WTC11 (cell line): ENCODE results near the gene GLT8D1. TPM values are rescaled to one million over a fixed set of nuclear protein-coding genes. Genes with fewer than 3 reads are reported as not detected.

Experiments used
- ATAC-seq: fragments of 200-7000 bp; cut with Tn5 transposase; 2 replicates; pipeline ENCODE4 v1.10.0; 2021; ENCODE audit warnings: mild to moderate bottlenecking, moderate library complexity
- CTCF ChIA-PET: fragments of 300-600 bp; sonication (Branson Sonifier 250); formaldehyde crosslinking; loops from one replicate; lab custom pipeline; 2021; ENCODE audit warnings: antibody characterized with exemption; lab: Charles Lee
- POLR2A ChIA-PET: fragments of 350-600 bp; sonication (Branson Sonifier 250); formaldehyde crosslinking; loops from one replicate; lab custom pipeline; 2021; ENCODE audit warnings: antibody characterized with exemption; lab: Charles Lee
- DNase-seq: peaks from one replicate; pipeline ENCODE4 v3.0.0; 2021; ENCODE audit warnings: low spot score
- H3K27ac Mint-ChIP-seq: 2 replicates; pipeline ENCODE4 v1.8.0; 2021; ENCODE audit warnings: mixed read lengths
- H3K27me3 Mint-ChIP-seq: 2 replicates; pipeline ENCODE4 v1.8.0; 2021; ENCODE audit warnings: low read depth, mild to moderate bottlenecking, moderate library complexity, mixed read lengths
- H3K36me3 Mint-ChIP-seq: 2 replicates; pipeline ENCODE4 v1.8.0; 2021; ENCODE audit warnings: mixed read lengths
- H3K4me1 Mint-ChIP-seq: 2 replicates; pipeline ENCODE4 v1.8.0; 2022; ENCODE audit warnings: mixed read lengths
- H3K4me3 Mint-ChIP-seq: 2 replicates; pipeline ENCODE4 v1.8.0; 2021; ENCODE audit warnings: mild to moderate bottlenecking, moderate library complexity, mixed read lengths
- H3K9me3 Mint-ChIP-seq: 2 replicates; pipeline ENCODE4 v1.8.0; 2021; ENCODE audit warnings: mixed read lengths
- AR ChIP-seq: fragments of 250-450 bp; sonication (Bioruptor Pico); IDR thresholded peaks from 2 replicates; pipeline ENCODE4 v1.9.0; 2021; ENCODE audit warnings: mild to moderate bottlenecking
- ARID4B ChIP-seq: sonication (generic); formaldehyde crosslinking; IDR thresholded peaks from 2 replicates; pipeline ENCODE4 v1.8.0; 2023; ENCODE audit warnings: missing genetic modification reagents, mild to moderate bottlenecking, borderline replicate concordance
- FOXP1 ChIP-seq: sonication (generic); formaldehyde crosslinking; IDR thresholded peaks from 2 replicates; pipeline ENCODE4 v1.8.0; 2022; ENCODE audit warnings: missing genetic modification reagents, mild to moderate bottlenecking, moderate library complexity, borderline replicate concordance
- KAT7 ChIP-seq: sonication (generic); formaldehyde crosslinking; IDR thresholded peaks from 2 replicates; pipeline ENCODE4 v1.8.1; 2023; ENCODE audit warnings: missing genetic modification reagents, mild to moderate bottlenecking, borderline replicate concordance
- MAX ChIP-seq: sonication (generic); formaldehyde crosslinking; IDR thresholded peaks from 2 replicates; pipeline ENCODE4 v1.8.0; 2022; ENCODE audit warnings: mild to moderate bottlenecking, missing genetic modification reagents
- MYBL2 ChIP-seq: sonication (generic); formaldehyde crosslinking; IDR thresholded peaks from 2 replicates; pipeline ENCODE4 v1.8.1; 2023; ENCODE audit warnings: mild to moderate bottlenecking, moderate library complexity, missing genetic modification reagents
- NFYB ChIP-seq: sonication (generic); formaldehyde crosslinking; conservative IDR thresholded peaks from 2 replicates; pipeline ENCODE4 v1.8.0; 2022; ENCODE audit warnings: low read depth, missing genetic modification reagents
- NR2C2 ChIP-seq: sonication (generic); formaldehyde crosslinking; IDR thresholded peaks from 2 replicates; pipeline ENCODE4 v1.8.0; 2022; ENCODE audit warnings: mild to moderate bottlenecking, missing genetic modification reagents
- OVOL2 ChIP-seq: fragments of 250-450 bp; sonication (Bioruptor Pico); IDR thresholded peaks from 2 replicates; pipeline ENCODE4 v1.9.0; 2021; ENCODE audit warnings: mild to moderate bottlenecking, borderline replicate concordance
- RELA ChIP-seq: sonication (generic); formaldehyde crosslinking; IDR thresholded peaks from 2 replicates; pipeline ENCODE4 v1.8.1; 2022; ENCODE audit warnings: missing genetic modification reagents, mild to moderate bottlenecking, borderline replicate concordance
- SOX15 ChIP-seq: fragments of 250-450 bp; sonication (Bioruptor Pico); IDR thresholded peaks from 2 replicates; pipeline ENCODE4 v1.9.0; 2021; ENCODE audit warnings: mild to moderate bottlenecking
- SP1 ChIP-seq: sonication (generic); formaldehyde crosslinking; conservative IDR thresholded peaks from 2 replicates; pipeline ENCODE4 v1.8.1; 2022; ENCODE audit warnings: missing genetic modification reagents
- TCF7 ChIP-seq: sonication (generic); formaldehyde crosslinking; IDR thresholded peaks from 2 replicates; pipeline ENCODE4 v1.8.0; 2022; ENCODE audit warnings: mild to moderate bottlenecking, low read depth, missing genetic modification reagents, moderate library complexity
- ZBTB43 ChIP-seq: sonication (generic); formaldehyde crosslinking; IDR thresholded peaks from 2 replicates; pipeline ENCODE4 v1.8.1; 2023; ENCODE audit warnings: mild to moderate bottlenecking, missing genetic modification reagents
- ZNF425 ChIP-seq: fragments of 250-450 bp; sonication (Bioruptor Pico); conservative IDR thresholded peaks from 2 replicates; pipeline ENCODE4 v1.9.0; 2021; ENCODE audit warnings: mild to moderate bottlenecking
- ZNF671 ChIP-seq: fragments of 250-450 bp; sonication (Bioruptor Pico); IDR thresholded peaks from 2 replicates; pipeline ENCODE4 v1.8.0; 2021; ENCODE audit warnings: mild to moderate bottlenecking
- total RNA-seq: library from RNA; stranded (reverse); gene quantifications from 3 replicates; pipeline ENCODE4 v1.2.3, GENCODE V29; 2021
- TF ChIP-seq, protein P1 (sequence below): sonication (generic); formaldehyde crosslinking; IDR thresholded peaks from 2 replicates; pipeline ENCODE4 v1.8.1; 2022; ENCODE audit warnings: missing genetic modification reagents, borderline replicate concordance

The GLT8D1 gene
- total RNA-seq, 1 experiment from 2014 or later, result 41.2 TPM

DNA sequence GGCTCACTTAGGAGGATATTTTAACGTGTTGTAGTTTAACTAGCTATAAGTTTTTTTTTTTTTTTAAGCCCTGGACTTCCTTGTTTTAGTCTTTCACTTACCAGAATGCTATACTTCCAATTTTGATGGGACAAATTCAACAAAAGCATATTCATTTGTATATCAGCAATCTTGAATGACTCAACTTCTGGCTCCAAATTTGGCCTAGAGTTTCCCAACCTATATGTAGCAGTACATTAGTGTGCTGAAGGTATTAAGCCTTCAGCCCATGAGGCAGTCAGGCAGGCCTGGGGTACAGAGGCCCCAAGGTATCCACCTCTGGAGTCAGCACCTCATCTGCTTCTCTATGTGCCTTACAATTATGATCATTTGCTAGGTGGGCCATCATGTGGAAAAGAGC lies 25.8 kb downstream of the GLT8D1 start:
- DNase-seq, result no peak
- Mint-ChIP-seq H3K4me1 (peaks cover 14% of the 10 kb centered on the region), H3K27me3 (no peaks in the 10 kb centered on the region), H3K4me3 (no peak overlapping the region), H3K27ac (no peak overlapping the region), H3K36me3 (peaks cover 29% of the 10 kb centered on the region), H3K9me3 (no peaks in the 10 kb centered on the region)
- CTCF ChIA-PET, result no interaction called here
- POLR2A ChIA-PET, result no interaction called here
- ATAC-seq, result no peak
- no peak for TF ChIP-seq SOX15
- no peak for TF ChIP-seq NR2C2 (CRISPR knock-in tag)
- TF ChIP-seq AR (CRISPR knock-in tag), result no peak
- TF ChIP-seq OVOL2, result no peak
- no peak for TF ChIP-seq ARID4B (CRISPR knock-in tag)
- TF ChIP-seq, protein P1, sequence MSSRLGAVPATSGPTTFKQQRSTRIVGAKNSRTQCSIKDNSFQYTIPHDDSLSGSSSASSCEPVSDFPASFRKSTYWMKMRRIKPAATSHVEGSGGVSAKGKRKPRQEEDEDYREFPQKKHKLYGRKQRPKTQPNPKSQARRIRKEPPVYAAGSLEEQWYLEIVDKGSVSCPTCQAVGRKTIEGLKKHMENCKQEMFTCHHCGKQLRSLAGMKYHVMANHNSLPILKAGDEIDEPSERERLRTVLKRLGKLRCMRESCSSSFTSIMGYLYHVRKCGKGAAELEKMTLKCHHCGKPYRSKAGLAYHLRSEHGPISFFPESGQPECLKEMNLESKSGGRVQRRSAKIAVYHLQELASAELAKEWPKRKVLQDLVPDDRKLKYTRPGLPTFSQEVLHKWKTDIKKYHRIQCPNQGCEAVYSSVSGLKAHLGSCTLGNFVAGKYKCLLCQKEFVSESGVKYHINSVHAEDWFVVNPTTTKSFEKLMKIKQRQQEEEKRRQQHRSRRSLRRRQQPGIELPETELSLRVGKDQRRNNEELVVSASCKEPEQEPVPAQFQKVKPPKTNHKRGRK (CRISPR knock-in tag), result no peak
- TF ChIP-seq KAT7 (CRISPR knock-in tag), result no peak
- TF ChIP-seq MYBL2 (CRISPR knock-in tag), result no peak

GRCh38 chr3:52679199-52679538 lies 26.4 kb downstream of the GLT8D1 start:
- POLR2A ChIA-PET, result no interaction called here
- no peak for DNase-seq

More at GRCh38 chr3:52679199-52679538, 26.4 kb downstream of the GLT8D1 start:
- no peak overlapping the region for H3K4me3 Mint-ChIP-seq
- peaks cover 29% of the 10 kb centered on the region for H3K36me3 Mint-ChIP-seq
- CTCF ChIA-PET, result no interaction called here
- no peaks in the 10 kb centered on the region for H3K9me3 Mint-ChIP-seq
- no peak for ATAC-seq
- H3K27ac Mint-ChIP-seq, result no peak overlapping the region
- H3K4me1 Mint-ChIP-seq, result peaks cover 8% of the 10 kb centered on the region
- no peaks in the 10 kb centered on the region for H3K27me3 Mint-ChIP-seq
- TF ChIP-seq FOXP1, result no peak
- TF ChIP-seq ZNF671 (CRISPR knock-in tag), result no peak
- no peak for TF ChIP-seq ZNF425 (CRISPR knock-in tag)
- no peak for TF ChIP-seq NFYB (CRISPR knock-in tag)
- no peak for TF ChIP-seq MAX (CRISPR knock-in tag)
- no peak for TF ChIP-seq ZBTB43 (CRISPR knock-in tag)
- no peak for TF ChIP-seq SP1 (CRISPR knock-in tag)
- no peak for TF ChIP-seq RELA (CRISPR knock-in tag)
- no peak for TF ChIP-seq TCF7 (CRISPR knock-in tag)
- TF ChIP-seq, all 79 proteins: peak for 0
